ENCODE measurements around the gene ADORA1.

Gene ADORA1

DNA sequence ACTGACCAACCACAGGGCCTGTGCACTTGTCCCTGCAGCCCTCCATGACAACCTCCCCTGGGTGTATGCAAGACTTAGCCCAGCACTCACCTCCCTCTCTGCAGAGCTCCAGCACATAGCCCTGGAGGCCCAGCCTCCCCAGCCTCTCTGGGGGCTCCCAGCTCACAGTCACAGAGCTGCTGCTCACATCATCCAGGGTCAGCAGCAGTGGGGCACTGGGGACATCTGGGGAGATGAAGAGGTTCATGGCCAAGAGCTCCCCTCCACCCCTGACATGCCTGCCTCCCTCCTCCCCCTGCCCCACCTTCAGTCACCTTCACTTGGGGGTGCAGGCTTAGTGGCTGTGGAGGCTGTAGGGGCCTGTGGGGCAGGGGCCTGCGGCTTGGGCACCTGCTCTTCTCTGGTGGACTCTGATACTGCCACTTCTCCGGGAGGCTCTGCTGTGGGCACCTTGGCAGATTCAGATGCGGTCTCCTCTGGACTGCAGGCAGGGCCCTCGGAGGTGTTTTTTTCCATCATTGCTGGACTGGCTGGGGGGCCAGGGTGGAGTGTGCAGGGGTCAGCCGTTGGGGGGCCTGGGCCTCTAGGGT is 47.8 kb downstream of the ADORA1 start, which contains the start of gene MYBPH:
MYBPH (minus strand) TSS at position 590 of the 590 bp plus-strand sequence; CDS start at position 519, 71 bp downstream.
- no peak for DNase-seq

DNA sequence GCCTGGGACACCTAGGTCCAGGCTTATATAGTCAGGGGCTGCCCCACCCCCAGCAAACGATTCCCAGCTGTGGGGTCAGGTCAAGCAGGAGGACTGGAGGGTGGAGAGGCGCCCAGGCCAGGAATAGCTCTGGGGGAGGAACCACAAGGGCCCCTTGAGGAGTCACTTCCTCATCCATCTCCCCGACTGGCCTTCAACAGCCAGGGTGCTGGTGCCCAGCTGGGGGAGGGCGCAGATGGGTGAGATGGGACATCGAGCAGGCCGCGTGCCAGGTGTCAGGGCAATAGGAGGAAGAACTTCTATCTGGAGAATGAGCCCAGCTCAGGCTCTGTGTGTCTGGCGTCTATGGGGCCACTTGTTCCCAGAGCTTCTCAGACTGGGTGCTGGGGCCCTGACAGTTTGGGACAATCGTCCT is 48.3 kb downstream of the ADORA1 start:
- DNase-seq = no peak

DNA sequence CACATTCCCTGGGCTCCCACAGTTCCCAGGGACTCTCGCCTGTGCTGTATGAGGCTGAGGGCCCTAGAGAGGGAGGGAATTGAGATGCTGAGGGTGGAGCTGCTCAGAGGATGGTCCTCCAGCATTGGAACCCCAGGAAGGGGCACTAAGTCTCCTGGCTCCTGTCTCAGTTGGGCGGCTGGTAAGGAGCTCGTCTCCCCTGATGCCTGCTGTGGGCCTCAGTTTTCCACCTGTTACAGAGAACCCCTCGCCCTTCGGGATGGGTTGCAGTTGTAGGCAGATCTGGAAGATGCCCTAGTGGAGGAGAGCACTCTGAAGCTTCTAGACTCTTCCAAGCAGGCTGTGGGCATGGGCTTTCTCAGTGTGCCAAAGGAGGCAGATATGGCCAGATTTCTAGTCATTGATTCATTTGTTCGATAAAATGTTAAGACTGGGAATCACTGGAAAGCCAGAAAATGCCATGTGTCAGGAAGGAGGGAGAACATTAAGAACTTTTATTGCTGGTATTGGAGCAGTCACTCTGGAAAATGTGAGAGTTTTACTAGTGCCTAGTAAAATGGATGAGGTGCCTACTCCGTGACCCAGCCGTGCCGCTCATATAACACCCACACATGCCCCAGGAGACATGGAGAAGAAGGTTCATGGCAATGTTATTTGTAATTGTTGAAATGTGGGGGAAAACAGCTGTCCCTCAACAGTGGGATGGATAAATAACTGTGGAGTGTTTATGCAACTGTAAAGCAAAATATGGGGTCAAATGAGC is 48.9 kb downstream of the ADORA1 start:
- DNase-seq = no peak

DNA sequence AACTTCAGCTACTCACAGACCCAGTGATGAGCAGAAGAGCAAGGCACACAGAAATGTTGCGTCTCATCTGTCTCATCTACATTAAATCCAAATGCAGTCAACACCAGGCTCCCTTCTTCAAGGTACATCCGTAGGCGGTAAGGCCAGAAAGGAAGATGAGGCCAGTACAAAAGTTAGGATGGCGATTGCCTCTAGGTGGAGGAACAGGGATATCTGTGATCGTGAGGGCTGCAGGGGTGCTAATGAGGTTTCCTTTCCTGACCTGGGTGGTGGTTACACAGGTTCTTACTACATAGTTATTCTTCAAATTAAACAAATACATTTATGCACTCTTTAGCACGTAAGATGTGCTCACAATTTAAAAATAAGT is 49.5 kb downstream of the ADORA1 start:
- DNase-seq = no peak

DNA sequence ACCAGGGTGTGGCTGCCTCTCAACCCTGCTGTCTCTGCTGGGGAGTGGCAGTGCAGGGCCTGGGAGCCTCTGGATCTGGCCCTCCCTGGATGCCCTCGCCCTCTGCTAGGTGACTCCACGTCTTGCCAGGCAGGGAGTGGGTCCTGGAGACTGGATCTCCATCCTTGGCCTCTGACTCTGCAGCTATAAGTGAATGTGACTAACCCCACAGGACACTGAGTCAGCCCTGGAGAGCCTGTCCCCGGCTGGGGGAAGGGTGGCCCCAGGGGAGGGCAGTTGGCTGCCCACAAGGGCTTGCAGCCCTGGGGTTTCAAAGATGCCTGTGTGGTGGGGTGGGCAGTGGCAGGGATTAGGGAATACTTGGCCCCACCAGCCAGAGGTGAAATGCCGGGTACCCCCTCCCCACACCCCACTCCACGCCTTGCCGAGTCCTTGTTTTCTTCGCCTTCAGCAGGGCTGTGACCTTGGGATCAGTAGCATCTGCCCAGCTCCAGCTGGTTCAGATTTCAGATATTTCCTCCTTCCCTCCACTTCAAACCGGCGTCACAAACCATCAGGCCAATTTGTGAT is 50.0 kb downstream of the ADORA1 start:
- no peak for DNase-seq

DNA sequence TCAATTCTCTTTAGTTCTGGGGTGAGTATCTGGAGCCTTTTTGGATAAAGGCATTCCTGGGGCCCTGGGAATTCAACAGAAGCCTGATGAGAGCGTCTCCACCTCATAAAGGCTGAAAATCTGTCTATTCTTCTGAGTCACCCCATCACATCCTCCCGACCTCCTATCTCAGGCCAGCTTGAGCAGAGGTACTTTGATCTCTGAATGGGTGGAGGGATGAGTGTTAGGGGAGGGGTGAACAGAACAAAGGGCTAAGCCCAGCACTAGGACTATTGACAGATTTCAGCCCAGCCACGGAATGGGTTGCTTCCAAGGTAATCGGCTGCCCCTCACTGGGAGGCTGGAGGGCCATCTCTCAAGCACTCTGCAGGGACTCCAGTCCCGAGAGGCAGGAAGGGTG is 50.6 kb downstream of the ADORA1 start:
- DNase-seq = no peak

DNA sequence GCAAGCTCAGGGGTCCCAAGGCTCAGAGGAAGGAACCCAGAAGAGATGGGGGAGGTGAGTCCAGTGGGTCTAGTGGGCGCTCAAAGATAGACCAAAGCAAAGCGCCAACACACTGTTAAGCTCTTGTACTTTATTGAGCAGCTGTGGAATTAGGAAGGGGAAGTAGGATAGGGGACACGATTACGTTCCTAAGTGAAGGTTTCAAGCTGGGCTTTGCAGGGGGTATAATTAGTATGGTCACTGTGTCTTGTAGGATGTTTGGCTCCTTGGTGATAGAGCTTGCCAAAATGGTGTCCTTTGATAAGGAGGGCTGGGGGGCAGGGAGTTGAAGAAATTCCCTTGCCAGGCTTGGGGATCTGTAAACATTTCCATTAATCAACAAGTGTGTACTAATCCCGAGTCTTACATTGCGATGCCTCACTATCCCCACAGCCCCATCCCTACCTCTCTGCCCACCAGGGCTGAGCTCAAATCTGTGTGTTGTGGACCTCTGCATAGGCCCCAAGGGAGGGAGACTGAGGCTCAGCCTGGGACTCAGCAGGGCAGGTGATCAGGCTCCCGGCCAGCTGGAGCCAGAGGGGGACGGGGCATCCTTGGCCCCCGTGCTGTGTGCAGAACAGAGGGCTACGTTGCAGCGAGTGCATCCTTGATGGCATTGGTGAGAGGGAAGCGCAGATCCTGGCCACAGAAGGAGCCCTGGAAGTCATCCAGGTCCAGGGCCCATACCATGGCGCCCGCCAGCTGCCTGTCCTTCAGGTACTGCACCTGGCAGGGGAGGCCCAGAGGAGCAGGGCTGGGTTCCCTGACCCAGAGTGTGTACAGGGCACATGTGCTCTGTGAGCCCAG is 51.5 kb downstream of the ADORA1 start:
- DNase-seq = no peak

DNA sequence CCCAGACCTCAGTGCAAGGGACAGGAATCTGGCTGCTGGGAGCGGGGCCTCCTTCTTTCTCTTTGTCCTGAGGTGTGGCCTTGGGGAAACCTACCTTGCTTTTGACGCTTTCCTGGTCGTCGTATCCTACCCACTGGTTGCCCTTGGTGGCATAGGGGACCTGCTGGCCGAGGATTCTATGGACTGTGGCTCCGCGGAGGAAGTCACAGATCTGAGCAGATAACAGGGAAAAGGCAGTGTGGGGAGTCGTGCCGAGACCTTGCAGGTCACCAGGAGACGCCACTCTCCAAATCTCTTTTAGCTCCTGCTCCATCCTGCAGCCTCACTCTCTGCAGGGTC is 52.1 kb downstream of the ADORA1 start:
- no peak for DNase-seq

DNA sequence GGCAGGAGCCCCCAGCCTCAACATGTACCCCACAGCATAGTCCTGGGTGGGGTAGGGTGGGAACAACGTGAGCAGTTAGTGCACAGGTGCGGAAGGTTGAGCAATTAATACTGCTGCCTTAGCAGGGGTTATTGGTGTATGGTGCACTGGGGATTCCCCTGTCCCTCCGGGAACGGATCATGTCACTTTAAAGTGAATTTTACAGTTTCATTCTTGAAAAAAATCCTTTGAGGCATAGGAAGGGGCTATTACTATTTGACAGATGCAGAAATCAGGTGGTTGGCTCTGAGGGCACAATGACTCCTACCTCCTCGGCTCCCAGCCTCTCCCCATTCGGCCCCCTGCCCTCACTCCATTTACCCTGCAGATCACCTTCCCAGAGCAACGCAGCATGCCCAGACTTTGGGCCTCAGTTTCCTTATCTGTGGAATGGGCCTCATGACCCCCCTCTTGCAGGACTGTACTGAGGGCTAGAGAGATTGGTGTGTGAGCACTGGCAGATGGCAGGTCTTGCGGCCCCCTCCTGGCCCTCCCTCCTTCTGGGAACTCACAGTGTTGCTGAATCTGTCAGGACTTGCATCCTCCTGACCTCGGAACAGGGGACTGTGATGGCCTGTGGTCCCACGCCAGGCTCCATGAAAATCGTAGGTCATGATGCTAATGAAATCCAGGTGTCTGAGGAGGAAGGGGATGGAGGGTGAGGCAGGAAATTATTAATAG is 53.2 kb downstream of the ADORA1 start:
- DNase-seq = no peak

DNA sequence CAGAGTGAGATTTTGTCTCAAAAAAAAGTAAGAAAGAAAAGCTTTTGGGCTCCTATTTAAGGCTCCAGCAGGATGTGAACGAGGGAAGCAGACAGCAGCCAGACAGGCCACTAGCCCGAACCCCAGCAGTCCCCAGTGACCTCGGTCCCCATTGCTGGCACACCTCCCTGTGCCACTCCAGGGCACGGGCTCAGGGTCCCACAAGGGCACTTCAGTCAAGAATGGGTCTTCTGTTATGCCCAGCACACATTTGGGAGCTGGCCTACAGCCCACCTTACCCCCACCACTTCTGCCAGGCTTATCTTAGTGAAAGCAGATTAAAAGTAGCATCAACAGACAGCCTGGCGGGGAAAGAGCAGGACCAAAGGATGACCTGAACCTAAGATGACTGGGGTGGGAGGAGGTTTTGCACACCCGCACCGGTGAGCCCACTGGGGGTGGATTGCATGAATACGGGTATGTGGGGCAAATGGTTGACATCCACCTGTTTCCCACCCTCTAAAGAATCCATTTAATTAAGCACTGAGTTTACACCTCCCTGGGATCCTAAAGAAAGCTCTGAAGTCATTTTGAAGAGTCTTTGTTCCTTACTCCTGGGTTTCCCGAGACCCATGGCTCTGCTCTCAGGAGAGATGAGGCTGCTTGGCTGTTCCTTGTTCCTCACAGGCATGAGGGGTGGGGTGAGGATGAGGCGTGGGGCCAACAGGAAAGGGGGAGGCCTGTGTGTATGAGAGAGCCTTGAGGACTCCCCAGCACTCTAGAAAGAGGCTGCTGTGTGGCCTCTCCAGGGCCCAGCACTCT is 54.3 kb downstream of the ADORA1 start:
- no peak for DNase-seq

DNA sequence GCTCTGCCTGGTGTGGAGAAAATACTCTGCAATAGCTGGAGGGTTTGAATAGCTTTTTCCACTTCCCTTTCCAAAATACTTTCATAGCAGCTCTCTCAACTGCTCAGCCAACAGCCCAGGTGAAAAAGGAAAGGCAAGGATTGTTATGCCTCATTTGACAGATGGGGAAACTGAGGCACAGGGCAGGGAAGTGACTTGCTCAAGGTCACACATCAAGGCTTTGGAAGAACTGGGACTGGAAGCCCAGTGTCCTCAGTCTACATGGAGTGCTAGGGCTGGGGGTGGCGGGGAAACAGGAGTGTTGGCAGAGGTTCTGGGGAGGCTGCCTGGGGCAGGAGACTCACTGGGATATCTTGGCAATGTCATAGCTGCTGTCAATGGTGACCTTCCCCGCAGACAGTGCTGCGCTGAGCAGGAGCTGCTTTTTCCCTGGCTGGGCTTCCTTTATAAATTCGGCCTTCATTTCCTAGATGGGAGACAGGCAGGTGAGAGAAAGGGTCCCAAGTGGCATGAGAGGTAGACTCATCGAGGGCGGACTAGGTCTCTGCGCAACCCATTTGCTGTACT is 54.9 kb downstream of the ADORA1 start:
- DNase-seq = no peak

DNA sequence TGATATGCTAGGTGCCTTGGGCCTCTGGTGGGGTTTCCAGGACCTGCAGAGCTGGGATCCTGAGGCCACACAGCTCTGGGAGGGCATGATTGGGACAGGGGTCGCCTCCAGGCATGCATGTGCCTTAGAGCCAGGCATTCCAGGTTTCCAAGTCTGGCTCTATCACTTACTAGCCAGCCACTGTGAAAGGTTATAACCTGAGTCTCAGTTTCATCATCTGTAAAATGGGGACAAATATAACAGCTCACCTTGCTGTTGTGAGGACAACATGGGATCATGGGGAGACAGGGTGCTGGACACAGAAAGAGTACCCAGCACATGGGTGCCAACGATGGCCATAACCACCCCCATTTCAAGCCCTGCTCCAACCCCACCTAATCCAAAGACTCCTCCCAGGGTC is 56.3 kb downstream of the ADORA1 start:
- no peak for DNase-seq

DNA sequence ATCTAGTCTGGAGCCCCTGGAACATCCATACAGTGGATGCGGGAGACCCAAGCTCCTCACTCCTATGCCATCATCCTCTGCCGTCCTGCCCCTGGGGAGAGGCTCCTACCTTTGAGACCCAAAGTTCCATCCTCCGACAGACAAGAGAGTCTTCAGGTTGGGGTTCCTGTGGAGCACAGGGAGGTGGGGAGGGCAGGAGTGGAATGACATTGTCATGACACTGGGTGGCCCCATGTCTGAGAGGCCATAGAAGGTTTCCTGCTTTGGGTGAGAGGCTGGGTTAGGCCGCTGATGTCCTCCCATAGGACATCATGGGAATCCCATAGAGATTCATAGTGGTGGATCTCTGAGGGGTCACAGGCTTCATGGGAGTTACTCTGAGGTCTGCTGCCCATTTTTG is 56.9 kb downstream of the ADORA1 start:
- DNase-seq = no peak

DNA sequence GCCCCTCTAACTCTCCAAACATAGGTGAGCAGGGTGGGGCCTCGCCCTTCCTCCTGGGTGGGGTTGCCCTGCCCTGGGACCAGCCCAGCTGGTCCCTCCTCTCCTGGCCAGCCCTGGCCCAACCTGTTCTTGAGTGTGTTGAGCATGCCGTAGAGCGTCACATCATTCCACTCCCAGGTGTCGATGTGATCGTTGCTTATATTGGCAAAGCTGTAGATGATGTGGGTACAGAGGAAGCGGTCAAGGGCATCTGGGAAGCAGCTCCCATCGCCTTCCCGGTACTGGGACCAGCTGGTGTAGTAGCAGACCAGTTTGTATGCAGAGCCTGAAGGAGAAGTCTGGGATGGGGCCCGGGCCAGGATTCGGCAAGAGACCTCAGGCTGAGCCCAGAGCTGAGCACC is 57.5 kb downstream of the ADORA1 start:
- DNase-seq = no peak

DNA sequence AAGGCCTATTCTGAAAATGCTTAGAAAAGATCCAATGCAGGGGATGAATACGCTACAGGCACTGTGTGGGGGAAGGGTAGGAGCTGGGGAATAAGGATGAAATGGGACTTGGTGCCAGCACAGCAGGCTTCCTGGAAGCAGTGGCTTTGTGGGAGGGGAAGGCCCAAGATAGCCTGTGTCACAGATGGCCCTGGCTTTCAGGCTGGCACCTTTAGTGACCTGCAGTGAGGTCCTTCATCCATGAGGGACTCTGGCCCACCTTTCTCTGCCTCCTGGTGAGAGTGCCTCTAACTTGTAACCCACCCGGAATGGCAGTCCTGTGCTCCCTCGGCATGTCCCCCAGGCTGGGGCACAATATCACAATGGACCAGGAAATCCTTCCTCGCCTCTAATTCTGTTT is 58.1 kb downstream of the ADORA1 start:
- DNase-seq = no peak

DNA sequence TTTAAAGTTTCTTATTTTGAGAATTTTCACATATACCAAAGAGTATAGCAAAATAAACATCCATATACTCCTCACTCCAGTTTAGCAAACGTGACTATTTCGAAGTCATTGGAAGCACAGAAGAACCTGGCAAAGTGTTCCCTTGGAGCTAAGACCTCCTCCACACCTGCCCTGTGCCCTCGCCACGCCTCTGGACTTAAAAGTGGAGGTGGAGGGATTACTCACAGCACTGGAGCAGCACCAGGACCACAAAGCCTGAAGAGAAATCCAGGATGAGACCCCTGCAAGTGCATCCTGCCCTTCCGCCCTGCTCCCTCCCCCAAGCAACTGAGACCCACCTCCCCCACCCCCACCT is 58.5 kb downstream of the ADORA1 start:
- no peak for DNase-seq

DNA sequence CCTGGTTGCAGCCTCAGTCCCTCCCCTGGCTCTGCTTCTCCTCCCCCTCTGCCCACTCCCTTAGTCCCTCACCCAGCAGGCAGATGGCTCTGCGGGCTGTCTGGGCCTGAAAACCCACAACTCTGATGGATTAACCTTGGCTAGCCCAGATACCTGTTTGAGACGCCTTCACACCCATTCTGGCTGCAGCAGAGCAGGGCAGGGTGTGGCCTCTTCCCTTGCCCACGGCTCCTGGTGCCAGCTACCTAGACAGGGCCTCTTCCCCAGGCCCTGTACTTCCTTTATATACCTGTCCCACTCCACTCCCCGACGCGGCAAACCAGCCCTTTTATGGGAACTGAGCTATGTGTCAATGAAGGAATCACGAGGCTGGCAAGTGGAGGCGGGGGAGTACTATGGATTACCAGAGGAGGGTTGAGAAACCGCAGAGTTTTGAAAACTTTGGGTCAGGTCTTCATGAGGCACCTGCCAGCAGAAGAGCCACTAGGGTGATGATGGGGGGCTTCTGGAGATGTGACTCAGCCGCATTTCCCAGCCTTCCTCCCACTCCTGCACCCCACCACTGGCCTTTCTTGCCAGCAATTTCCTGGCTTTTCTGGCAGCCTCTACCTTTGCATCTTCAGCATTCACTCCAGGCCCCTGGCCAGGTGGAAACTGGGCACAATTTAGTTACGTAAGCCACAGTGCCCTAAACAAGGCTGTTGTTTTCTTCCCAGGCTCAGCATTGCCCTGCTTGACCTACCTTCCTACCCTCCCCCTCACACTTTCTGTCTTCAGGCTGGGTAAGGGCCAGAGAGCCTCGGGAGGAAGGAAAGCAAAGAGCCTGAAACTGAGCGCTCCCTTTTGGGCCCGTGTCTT is 59.1 kb downstream of the ADORA1 start, which contains the start of gene CHI3L1:
CHI3L1 (minus strand) TSS at position 259 of the 858 bp plus-strand sequence; CDS start at position 178, 81 bp downstream.
- no peak for DNase-seq

DNA sequence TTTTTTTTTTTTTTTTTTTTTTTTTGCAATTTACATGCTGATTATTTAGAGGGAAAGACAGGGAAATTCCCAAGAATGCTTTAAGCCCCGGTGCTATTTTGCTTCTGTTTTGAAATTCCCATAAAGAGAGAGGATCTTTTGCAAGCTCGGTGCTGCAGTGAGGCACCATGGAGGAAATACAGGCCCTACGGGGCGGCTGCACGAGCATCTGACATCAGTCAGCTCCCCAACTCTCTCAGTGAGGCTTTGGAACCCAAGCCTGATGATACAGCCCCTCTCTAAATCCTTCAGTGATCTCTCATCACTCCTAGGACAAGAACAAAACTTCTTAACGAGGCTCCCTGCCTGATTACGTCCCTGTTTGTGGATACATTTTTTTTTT is 59.8 kb downstream of the ADORA1 start:
- DNase-seq = no peak

DNA sequence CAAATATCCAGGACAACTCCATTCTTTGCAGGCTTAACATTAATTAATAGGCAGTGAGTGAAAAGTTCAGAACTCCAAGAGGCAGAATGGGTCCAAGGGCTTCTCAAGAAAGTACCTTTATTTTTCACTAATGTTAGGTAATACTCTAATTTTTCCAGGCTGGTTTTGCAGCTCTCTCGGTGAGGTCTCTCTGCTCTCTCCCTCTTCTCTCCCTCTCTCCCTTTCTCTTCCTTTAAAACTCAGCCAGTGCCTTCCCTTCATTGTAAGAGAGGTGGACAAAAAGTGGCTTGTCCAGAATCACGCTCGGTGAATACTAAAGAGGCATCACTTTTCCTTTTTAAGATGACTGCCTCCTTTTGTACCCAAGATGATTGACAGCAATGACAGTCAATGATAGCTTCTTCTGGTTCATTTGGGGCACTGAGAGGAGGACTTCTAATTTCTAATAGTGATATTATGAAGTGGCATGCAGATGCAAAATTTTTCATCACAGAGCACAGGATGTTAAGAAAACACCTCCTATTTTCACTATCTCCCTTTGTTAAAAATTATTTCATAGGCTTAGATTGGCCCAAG is 60.3 kb downstream of the ADORA1 start:
- DNase-seq = no peak

DNA sequence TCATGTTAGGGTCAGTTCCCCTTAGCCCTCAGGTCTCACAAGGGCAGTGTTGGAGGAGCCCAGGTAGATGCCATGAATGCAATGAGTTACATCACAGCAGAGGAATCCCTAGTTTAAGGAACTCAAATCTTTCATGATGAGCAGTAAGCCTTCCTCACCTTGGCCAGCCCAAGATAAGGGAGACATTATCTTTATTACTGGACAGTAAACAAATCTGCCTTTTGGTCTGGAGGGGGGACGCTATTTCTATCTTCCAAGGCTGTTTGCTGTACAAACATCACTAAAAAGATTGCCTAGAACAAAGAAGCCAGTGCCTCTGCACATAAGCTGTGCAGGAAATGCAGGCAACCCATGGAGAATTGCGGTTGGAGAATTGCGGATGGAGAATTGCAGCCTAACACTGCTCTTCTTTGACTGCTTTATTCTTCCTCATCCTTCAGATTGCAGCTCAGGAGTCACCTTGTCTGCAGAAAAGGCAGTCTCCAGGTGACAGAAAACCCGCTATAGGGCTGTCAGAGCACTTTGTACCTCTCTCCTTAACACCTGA is 61.2 kb downstream of the ADORA1 start:
- no peak for DNase-seq
